ENCODE measurements around the gene NAA50.

Gene NAA50

DNA sequence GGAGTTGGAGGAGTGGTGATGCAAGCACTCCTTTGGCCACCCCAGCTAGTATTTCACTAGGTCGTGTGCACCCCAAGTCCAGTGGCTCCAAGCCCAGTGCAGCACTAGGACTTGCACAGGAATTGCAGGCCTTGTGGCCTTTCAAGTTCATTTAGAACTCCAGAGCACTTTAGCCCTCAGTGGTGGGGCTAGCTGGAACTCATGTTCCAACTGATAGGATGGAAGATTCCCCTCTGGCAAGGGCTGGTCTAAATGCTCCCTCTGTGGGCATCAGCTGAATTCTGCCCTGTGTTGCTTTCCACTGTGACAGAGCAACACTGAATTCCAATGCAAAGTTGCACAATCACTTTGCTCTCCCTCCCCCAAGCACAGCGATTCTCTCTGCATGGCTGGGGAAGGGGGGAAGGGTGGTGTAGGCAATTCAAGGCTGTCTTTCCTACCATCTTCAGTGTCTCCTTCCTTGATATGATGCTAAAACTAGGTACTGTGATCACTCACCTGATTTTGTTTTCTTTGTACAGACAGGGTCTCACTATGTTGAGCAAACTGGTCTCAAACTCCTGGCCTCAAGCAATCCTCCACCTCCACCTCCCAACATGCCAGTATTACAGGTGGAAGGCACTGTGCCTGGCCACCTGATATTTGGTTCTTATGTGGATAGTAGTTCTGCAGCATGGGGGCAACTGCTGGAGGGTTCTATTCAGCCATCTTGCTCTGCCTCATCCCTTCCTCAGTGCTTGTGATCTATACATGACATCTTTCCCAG, 59.9 kb downstream of the NAA50 start:
- peak; percentile 87 for DNase-seq (ENCODE audit: low read depth)

DNA sequence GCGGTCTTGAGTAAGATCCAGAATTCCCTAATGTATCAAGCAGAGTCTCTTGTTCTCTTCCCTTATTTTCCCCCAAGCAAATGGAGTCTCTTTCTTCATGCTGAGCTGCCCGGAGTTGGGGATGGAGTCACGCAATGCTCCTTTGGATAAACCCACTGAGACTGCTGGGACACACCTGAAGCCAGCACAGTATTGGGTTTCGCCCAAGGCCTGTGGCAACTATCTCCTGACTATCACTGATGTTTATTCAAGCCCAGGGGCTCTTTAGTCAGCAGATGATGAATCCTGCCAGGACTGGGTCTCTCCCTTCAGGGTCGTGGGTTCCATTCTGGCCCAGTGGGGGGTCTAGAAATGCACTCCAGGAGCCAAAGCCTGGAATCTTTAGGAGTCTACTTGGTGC, 60.9 kb downstream of the NAA50 start:
- no peak for DNase-seq (ENCODE audit: low read depth)

DNA sequence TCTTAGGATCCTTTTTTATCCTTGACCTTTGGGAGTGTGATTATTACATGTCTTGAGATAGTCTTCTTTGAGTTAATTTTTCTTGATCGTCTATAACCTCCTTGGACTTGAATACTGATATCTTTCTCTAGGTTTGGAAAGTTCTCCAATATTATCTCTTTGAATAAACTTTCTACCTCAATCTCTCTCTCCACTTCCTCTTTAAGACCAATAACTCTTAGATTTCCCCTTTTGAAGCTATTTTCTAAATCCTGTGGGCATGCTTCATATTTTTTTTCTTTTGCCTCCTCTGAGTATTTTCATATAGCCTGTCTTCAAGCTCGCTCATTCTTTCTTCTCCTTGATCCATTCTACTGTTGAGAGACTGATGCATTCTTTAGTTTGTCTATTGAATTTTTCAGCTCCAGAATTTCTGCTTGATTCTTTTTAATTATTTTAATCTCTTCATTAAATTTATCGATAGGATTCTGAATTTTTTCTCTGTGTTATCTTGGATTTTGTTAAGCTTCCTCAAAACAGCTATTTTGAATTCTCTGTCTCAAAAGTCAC, 61.7 kb downstream of the NAA50 start:
- DNase-seq (ENCODE audit: low read depth), result no peak

GRCh38 chr3:113678773-113679172, 67.3 kb downstream of the NAA50 start:
- DNase-seq (ENCODE audit: low read depth), result no peak

GRCh38 chr3:113677737-113678136, 68.3 kb downstream of the NAA50 start:
- DNase-seq (ENCODE audit: low read depth), result no peak

- DNase-seq (ENCODE audit: low read depth), result no peak
Measured at GRCh38 chr3:113676261-113676660, 69.8 kb downstream of the NAA50 start.

DNA sequence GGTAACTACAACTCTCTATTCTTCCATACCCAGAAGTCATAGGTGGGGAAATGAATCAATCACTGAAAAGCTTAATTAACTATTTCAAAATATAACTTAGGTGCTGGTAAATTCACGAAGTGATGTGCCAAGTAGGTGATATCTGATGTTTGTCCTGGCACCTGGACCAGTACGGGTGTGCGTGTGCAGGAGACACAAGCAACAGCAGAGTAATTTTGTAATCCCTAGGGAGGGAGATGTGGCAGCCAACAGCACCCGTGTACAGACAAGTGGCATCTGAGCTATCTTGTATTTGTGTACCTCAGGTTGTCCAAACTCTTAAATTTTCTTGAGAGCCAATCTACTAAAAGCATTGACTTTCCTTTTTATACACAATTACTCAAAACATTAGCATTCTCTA, 72.5 kb downstream of the NAA50 start:
- no peak for DNase-seq (ENCODE audit: low read depth)

GRCh38 chr3:113668015-113668414, 78.0 kb downstream of the NAA50 start:
- DNase-seq (ENCODE audit: low read depth), result no peak
